Measurements from ENCODE around the gene VIT. TPM values are rescaled to one million over a fixed set of nuclear protein-coding genes. Genes with fewer than 3 reads are reported as not detected.
"Not testable (repeated sequence)": the region's sequence is repeated elsewhere in the genome, so short reads cannot be mapped to it uniquely, and the experiment has no call there.

Gene VIT
- total RNA-seq, 5 donors from 2014 or later (not counting 1 experiment from before 2014, with no cell fraction given) = 0.14 TPM; not detected in 4

DNA sequence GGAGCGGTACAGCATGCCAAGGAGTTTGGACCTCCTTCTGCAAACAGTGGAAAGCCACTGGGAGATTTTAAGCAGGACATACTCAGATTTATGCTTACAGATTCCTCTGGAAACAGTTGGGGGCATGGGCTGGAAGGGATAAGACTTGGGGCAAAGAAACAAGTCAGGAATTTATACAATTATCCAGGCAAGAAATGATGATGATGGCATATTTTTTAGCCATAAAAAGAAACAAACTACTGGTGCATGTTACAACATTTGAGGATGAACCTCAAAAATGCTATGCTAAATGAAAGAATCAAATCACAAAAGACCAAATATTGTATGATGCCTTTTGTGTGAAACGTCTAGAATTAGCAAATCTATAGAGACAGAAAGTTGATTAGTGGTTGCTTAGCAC lies 13.5 kb upstream of the VIT start:
- no peak overlapping the region for H3K4me3 Mint-ChIP-seq
- no peak for ATAC-seq (replicated peaks in 1 of 4)
- 86% methylated on average over 1 of the region's 2 CpGs for WGBS (ENCODE audit: insufficient coverage)

DNA sequence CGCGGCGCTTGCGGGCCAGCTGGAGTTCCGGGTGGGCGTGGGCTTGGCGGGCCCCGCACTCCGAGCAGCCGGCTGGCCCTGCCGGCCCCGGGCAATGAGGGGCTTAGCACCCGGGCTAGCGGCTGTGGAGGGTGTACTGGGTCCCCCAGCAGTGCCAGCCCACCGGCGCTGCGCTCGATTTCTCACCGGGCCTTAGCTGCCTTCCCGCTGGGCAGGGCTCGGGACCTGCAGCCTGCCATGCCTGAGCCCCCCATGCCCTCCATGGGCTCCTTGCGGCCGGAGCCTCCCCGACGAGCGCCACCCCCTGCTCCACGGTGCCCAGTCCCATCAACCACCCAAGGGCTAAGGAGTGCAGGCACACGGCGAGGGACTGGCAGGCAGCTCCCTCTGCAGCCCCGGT lies 8.2 kb upstream of the VIT start:
- H3K4me3 Mint-ChIP-seq; H3K4me3 ChIP-seq (ENCODE audit: control insufficient read depth in 1 of 2, extremely low read depth in 1 of 2, low read length in 1 of 2); H3K9me3 ChIP-seq; H3K27me3 ChIP-seq (replicated peaks in 1 of 2; ENCODE audit: control insufficient read depth in 2 of 2, extremely low read depth in 1 of 2, insufficient read depth in 2 of 2, low read length in 1 of 2); CTCF ChIA-PET; H3K27ac ChIP-seq (ENCODE audit: low read length); DNase-seq; POLR2A ChIA-PET; H3K36me3 ChIP-seq (ENCODE audit: control insufficient read depth in 2 of 2, extremely low read depth in 1 of 2, insufficient read depth in 1 of 2, low read length in 1 of 2); H3K4me1 Mint-ChIP-seq; H3K4me1 ChIP-seq (ENCODE audit: control insufficient read depth in 1 of 2, extremely low read depth in 1 of 2, insufficient read depth in 2 of 2, low read length in 2 of 2); H3K27ac Mint-ChIP-seq; H3K36me3 Mint-ChIP-seq; H3K27me3 Mint-ChIP-seq; ATAC-seq (replicated peaks in 1 of 4); H3K9me3 Mint-ChIP-seq: not testable (repeated sequence)
- WGBS (ENCODE audit: insufficient coverage) = 96% methylated on average over 16 of the region's 30 CpGs

More for the DNA sequence above, 13.5 kb upstream of the VIT start:
- Mint-ChIP-seq H3K9me3 (peaks cover 4 to 14% (median 12%) of the 10 kb centered on the region in 3 donors), H3K4me1 (peaks cover 0 to under 1% (median 0%) of the 10 kb centered on the region in 3 donors), H3K27ac (no peak overlapping the region), H3K36me3 (no peaks in the 10 kb centered on the region), H3K27me3 (peaks cover 14 to 15% of the 10 kb centered on the region in 2 donors)
- POLR2A ChIA-PET = no interaction called here
- H3K4me1 ChIP-seq (ENCODE audit: control insufficient read depth in 1 of 2, extremely low read depth in 1 of 2, insufficient read depth in 2 of 2, low read length in 2 of 2) = no peaks in the 10 kb centered on the region
- no peak for DNase-seq
- H3K27me3 ChIP-seq (replicated peaks in 1 of 2; ENCODE audit: control insufficient read depth in 2 of 2, extremely low read depth in 1 of 2, insufficient read depth in 2 of 2, low read length in 1 of 2) = peaks cover 0 to 5% of the 10 kb centered on the region in 2 experiments
- CTCF ChIA-PET = interaction anchor here in 1 of 2 donors (1.2 kb wide), 1 partner anchor 19 kb away, joined by 3 read pairs; no protein-coding TSS in a partner anchor
- H3K27ac ChIP-seq (ENCODE audit: low read length) = no peak overlapping the region
- no peaks in the 10 kb centered on the region for H3K9me3 ChIP-seq
- H3K36me3 ChIP-seq (ENCODE audit: control insufficient read depth in 2 of 2, extremely low read depth in 1 of 2, insufficient read depth in 1 of 2, low read length in 1 of 2) = no peaks in the 10 kb centered on the region
- no peak overlapping the region for H3K4me3 ChIP-seq (ENCODE audit: control insufficient read depth in 1 of 2, extremely low read depth in 1 of 2, low read length in 1 of 2)

DNA sequence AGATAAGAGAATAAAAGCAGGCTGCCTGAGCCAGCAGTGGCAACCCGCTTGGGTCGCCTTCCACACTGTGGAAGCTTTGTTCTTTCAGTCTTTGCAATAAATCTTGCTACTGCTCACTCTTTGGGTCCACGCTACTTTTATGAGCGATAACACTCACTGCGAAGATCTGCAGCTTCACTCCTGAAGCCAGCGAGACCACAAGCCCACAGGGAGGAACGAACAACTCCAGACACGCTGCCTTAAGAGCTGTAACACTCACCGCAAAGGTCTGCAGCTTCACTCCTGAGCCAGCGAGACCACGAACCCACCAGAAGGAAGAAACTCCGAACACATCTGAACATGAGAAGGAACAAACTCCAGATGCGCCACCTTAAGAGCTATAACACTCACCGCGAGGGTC lies 7.5 kb upstream of the VIT start:
- H3K27ac ChIP-seq (ENCODE audit: low read length); H3K36me3 ChIP-seq (ENCODE audit: control insufficient read depth in 2 of 2, extremely low read depth in 1 of 2, insufficient read depth in 1 of 2, low read length in 1 of 2); H3K9me3 Mint-ChIP-seq; H3K36me3 Mint-ChIP-seq; H3K4me1 Mint-ChIP-seq; H3K27me3 ChIP-seq (replicated peaks in 1 of 2; ENCODE audit: control insufficient read depth in 2 of 2, extremely low read depth in 1 of 2, insufficient read depth in 2 of 2, low read length in 1 of 2); ATAC-seq (replicated peaks in 1 of 4); CTCF ChIA-PET; H3K4me1 ChIP-seq (ENCODE audit: control insufficient read depth in 1 of 2, extremely low read depth in 1 of 2, insufficient read depth in 2 of 2, low read length in 2 of 2); H3K9me3 ChIP-seq; DNase-seq; H3K27me3 Mint-ChIP-seq; H3K4me3 ChIP-seq (ENCODE audit: control insufficient read depth in 1 of 2, extremely low read depth in 1 of 2, low read length in 1 of 2); POLR2A ChIA-PET: not testable (repeated sequence)
- H3K27ac Mint-ChIP-seq = peak overlapping the region in 1 of 2 donors; percentile 50
- H3K4me3 Mint-ChIP-seq = peak overlapping the region in 2 of 3 donors; percentile 5 to 50
- 39% methylated on average over 10 of the region's 15 CpGs for WGBS (ENCODE audit: insufficient coverage)

GRCh38 chr2:36692121-36692520 lies 4.4 kb upstream of the VIT start:
- Histone ChIP-seq H3K4me3 (ENCODE audit: control insufficient read depth in 1 of 2, extremely low read depth in 1 of 2, low read length in 1 of 2) (no peak overlapping the region), H3K9me3 (no peaks in the 10 kb centered on the region), H3K4me1 (ENCODE audit: control insufficient read depth in 1 of 2, extremely low read depth in 1 of 2, insufficient read depth in 2 of 2, low read length in 2 of 2) (no peaks in the 10 kb centered on the region), H3K36me3 (ENCODE audit: control insufficient read depth in 2 of 2, extremely low read depth in 1 of 2, insufficient read depth in 1 of 2, low read length in 1 of 2) (no peaks in the 10 kb centered on the region), H3K27ac (ENCODE audit: low read length) (no peak overlapping the region), H3K27me3 (replicated peaks in 1 of 2; ENCODE audit: control insufficient read depth in 2 of 2, extremely low read depth in 1 of 2, insufficient read depth in 2 of 2, low read length in 1 of 2) (peaks cover 0 to 4% of the 10 kb centered on the region in 2 experiments)
- ChIA-PET POLR2A (no interaction called here), CTCF (interaction anchor here in 1 of 2 donors (1.4 kb wide), 1 partner anchor 28 kb away, joined by 3 read pairs; no protein-coding TSS in a partner anchor)
- H3K27ac Mint-ChIP-seq = no peak overlapping the region
- DNase-seq = no peak
- WGBS (ENCODE audit: insufficient coverage) = no CpG with 5 or more reads among the region's 2 CpGs
- no peak overlapping the region for H3K4me3 Mint-ChIP-seq
- peaks cover 0 to 5% (median 0%) of the 10 kb centered on the region in 3 donors for H3K4me1 Mint-ChIP-seq
- ATAC-seq (replicated peaks in 1 of 4) = no peak
- peaks cover 0 to 6% of the 10 kb centered on the region in 2 donors for H3K27me3 Mint-ChIP-seq
- H3K36me3 Mint-ChIP-seq = no peaks in the 10 kb centered on the region
- H3K9me3 Mint-ChIP-seq = peaks cover 0 to 2% (median 0%) of the 10 kb centered on the region in 3 donors

GRCh38 chr2:36693825-36694224 lies 2.7 kb upstream of the VIT start:
- CTCF ChIA-PET = no interaction called here
- POLR2A ChIA-PET = interaction anchor here in 1 of 2 donors (0.6 kb wide), 1 partner anchor 1339 kb away, joined by 3 read pairs; no protein-coding TSS in a partner anchor
- no peak overlapping the region for H3K4me3 Mint-ChIP-seq
- peaks cover 0 to 5% (median 0%) of the 10 kb centered on the region in 3 donors for H3K4me1 Mint-ChIP-seq
- H3K27ac ChIP-seq (ENCODE audit: low read length) = no peak overlapping the region
- H3K36me3 Mint-ChIP-seq = no peaks in the 10 kb centered on the region
- no peak overlapping the region for H3K4me3 ChIP-seq (ENCODE audit: control insufficient read depth in 1 of 2, extremely low read depth in 1 of 2, low read length in 1 of 2)
- no peaks in the 10 kb centered on the region for H3K9me3 Mint-ChIP-seq
- H3K27me3 Mint-ChIP-seq = peaks cover 0 to 4% of the 10 kb centered on the region in 2 donors
- H3K4me1 ChIP-seq (ENCODE audit: control insufficient read depth in 1 of 2, extremely low read depth in 1 of 2, insufficient read depth in 2 of 2, low read length in 2 of 2) = no peaks in the 10 kb centered on the region
- DNase-seq (no peak), ATAC-seq (replicated peaks in 1 of 4) (no peak)
- WGBS (ENCODE audit: insufficient coverage) = 80% methylated on average over 2 of the region's 7 CpGs
- H3K9me3 ChIP-seq = no peaks in the 10 kb centered on the region
- no peaks in the 10 kb centered on the region for H3K36me3 ChIP-seq (ENCODE audit: control insufficient read depth in 2 of 2, extremely low read depth in 1 of 2, insufficient read depth in 1 of 2, low read length in 1 of 2)
- H3K27ac Mint-ChIP-seq = no peak overlapping the region
- H3K27me3 ChIP-seq (replicated peaks in 1 of 2; ENCODE audit: control insufficient read depth in 2 of 2, extremely low read depth in 1 of 2, insufficient read depth in 2 of 2, low read length in 1 of 2) = peaks cover 0 to 4% of the 10 kb centered on the region in 2 experiments

GRCh38 chr2:36695746-36696415 lies 626 bp upstream of the VIT start:
- Mint-ChIP-seq H3K4me3 (no peak overlapping the region), H3K9me3 (no peaks in the 10 kb centered on the region), H3K36me3 (no peaks in the 10 kb centered on the region), H3K27me3 (no peaks in the 10 kb centered on the region), H3K27ac (no peak overlapping the region), H3K4me1 (no peaks in the 10 kb centered on the region)
- Histone ChIP-seq H3K27me3 (replicated peaks in 1 of 2; ENCODE audit: control insufficient read depth in 2 of 2, extremely low read depth in 1 of 2, insufficient read depth in 2 of 2, low read length in 1 of 2) (no peaks in the 10 kb centered on the region), H3K27ac (ENCODE audit: low read length) (no peak overlapping the region), H3K36me3 (ENCODE audit: control insufficient read depth in 2 of 2, extremely low read depth in 1 of 2, insufficient read depth in 1 of 2, low read length in 1 of 2) (no peaks in the 10 kb centered on the region), H3K4me1 (ENCODE audit: control insufficient read depth in 1 of 2, extremely low read depth in 1 of 2, insufficient read depth in 2 of 2, low read length in 2 of 2) (no peaks in the 10 kb centered on the region), H3K4me3 (ENCODE audit: control insufficient read depth in 1 of 2, extremely low read depth in 1 of 2, low read length in 1 of 2) (no peak overlapping the region), H3K9me3 (no peaks in the 10 kb centered on the region)
- ATAC-seq (replicated peaks in 1 of 4) = no peak
- WGBS (ENCODE audit: insufficient coverage) = 83% methylated on average over 5 of the region's 7 CpGs
- DNase-seq = no peak
- CTCF ChIA-PET = interaction anchor here (0.7 to 1.7 kb wide), 2 partner anchors 9 to 31 kb away, joined by 3 to 4 read pairs; no protein-coding TSS in a partner anchor
- POLR2A ChIA-PET = no interaction called here
